Panc1 (cell line): Measurements from ENCODE around the gene PRXL2A. TPM values are rescaled to one million over a fixed set of nuclear protein-coding genes. Genes with fewer than 3 reads are reported as not detected.

Experiments
- ATAC-seq: fragments of 200-7000 bp; cut with Tn5 transposase; 2 replicates; pipeline ENCODE4 v1.9.1; 2020; ENCODE audit warnings: mild to moderate bottlenecking, moderate library complexity
- BruUV-seq: library from RNA; stranded (reverse); fragments of 400-500 nt; replicated peaks from 2 replicates; lab custom pipeline; 2021; lab: Mats Ljungman, UMichigan
- CTCF ChIA-PET: fragments of 300-600 bp; sonication (Branson Sonifier 250); formaldehyde crosslinking; loops from one replicate; lab custom pipeline; 2022; ENCODE audit warnings: antibody characterized with exemption; lab: Charles Lee
- POLR2A ChIA-PET: fragments of 300-600 bp; sonication (Branson Sonifier 250); formaldehyde crosslinking; loops from one replicate; lab custom pipeline; 2022; ENCODE audit warnings: antibody characterized with exemption; lab: Charles Lee
- DNase-seq: peaks from one replicate; pipeline ENCODE4 v3.0.0-alpha.2; 2010; ENCODE audit warnings: low read depth, low spot score
- H3K27ac ChIP-seq: 2 replicates; pipeline ENCODE4 v1.5.1; 2011; ENCODE audit warnings: mild to moderate bottlenecking, low read length, inconsistent platforms
- H3K27me3 ChIP-seq: fragments of 200-500 bp; sonication (Bioruptor generic); 2 replicates; pipeline ENCODE4 v1.6.0; 2014; ENCODE audit warnings: low read length, inconsistent platforms; ENCODE audit not compliant: control insufficient read depth, insufficient read depth
- H3K36me3 ChIP-seq: fragments of 200-500 bp; sonication (Bioruptor generic); 2 replicates; pipeline ENCODE4 v1.5.1; 2014; ENCODE audit warnings: inconsistent platforms, mild to moderate bottlenecking, low read length, moderate library complexity; ENCODE audit not compliant: control insufficient read depth, insufficient read depth
- H3K4me1 ChIP-seq: 2 replicates; pipeline ENCODE4 v1.5.1; 2011; ENCODE audit warnings: inconsistent platforms, mild to moderate bottlenecking, low read length, moderate library complexity; ENCODE audit not compliant: control insufficient read depth, insufficient read depth
- H3K4me3 ChIP-seq, 2 experiments: 2 replicates each; pipeline ENCODE4 v1.5.1; 2011 to 2012; ENCODE audit warnings: low read depth in 2 of 2, low read length in 2 of 2, mild to moderate bottlenecking in 2 of 2, inconsistent platforms in 1 of 2, moderate library complexity in 1 of 2
- H3K9me3 ChIP-seq: fragments of 200-500 bp; sonication (Bioruptor generic); 2 replicates; pipeline ENCODE4 v1.5.1; 2014; ENCODE audit warnings: low read depth, mild to moderate bottlenecking, inconsistent platforms, low read length, moderate library complexity; ENCODE audit not compliant: control insufficient read depth, insufficient read depth
- CTCF ChIP-seq: fragments of 450-650 bp; IDR thresholded peaks from 2 replicates; pipeline ENCODE4 v1.5.1; 2017; ENCODE audit warnings: mild to moderate bottlenecking
- POLR2AphosphoS5 ChIP-seq: IDR thresholded peaks from 2 replicates; pipeline ENCODE4 v1.6.1; 2012; ENCODE audit warnings: mild to moderate bottlenecking, low read depth, low read length, moderate library complexity
- REST ChIP-seq, 2 experiments: IDR thresholded peaks; 2 replicates each; pipeline ENCODE4 v1.6.1; 2011 to 2012; ENCODE audit warnings: low read depth in 2 of 2, control low read depth in 1 of 2, low read length in 1 of 2, mild to moderate bottlenecking in 1 of 2, moderate library complexity in 1 of 2; ENCODE audit not compliant: insufficient read depth in 1 of 2
- SIN3A ChIP-seq: IDR thresholded peaks from 2 replicates; pipeline ENCODE4 v1.6.1; 2012; ENCODE audit warnings: low read depth, mild to moderate bottlenecking, low read length, moderate library complexity, borderline replicate concordance; ENCODE audit not compliant: insufficient read depth
- TCF7L2 ChIP-seq: IDR thresholded peaks from 2 replicates; pipeline ENCODE4 v1.6.1; 2011; ENCODE audit warnings: mild to moderate bottlenecking, low read depth, low read length, inconsistent platforms
- in situ Hi-C: cut with HindIII; loops from 2 replicates; pipeline ENCODE4 v1.10.0; 2016; ENCODE audit warnings: low sequenced_read_pairs, low pct_unique_long_range_greater_than_20kb
- intact Hi-C: fragments of 100-400 bp; cut with micrococcal nuclease; formaldehyde crosslinking; loops from one replicate; pipeline ENCODE4 v1.10.0; 2022; ENCODE audit not compliant: unreplicated experiment
- total RNA-seq: library from RNA; stranded (reverse); gene quantifications from one replicate; pipeline ENCODE4 v1.2.1, GENCODE V29; 2021; ENCODE audit not compliant: unreplicated experiment

PRXL2A gene
- total RNA-seq, 1 experiment from 2014 or later = 89.0 TPM

- intact Hi-C loops = no loop called here
- DNase-seq = no peak
- ChIA-PET CTCF (interaction anchor here (0.7 to 1.0 kb wide), 2 partner anchors 32 to 122 kb away, joined by 5 to 8 read pairs; no protein-coding TSS in a partner anchor), POLR2A (no interaction called here)
- Histone ChIP-seq H3K36me3 (no peaks in the 10 kb centered on the region), H3K27ac (no peak overlapping the region), H3K27me3 (no peaks in the 10 kb centered on the region), H3K4me1 (peaks cover 6% of the 10 kb centered on the region), H3K9me3 (peaks cover 8% of the 10 kb centered on the region; the same call in 1 of the 2 replicates), H3K4me3 (no peak overlapping the region)
- in situ Hi-C loops = no loop called here
- ATAC-seq = no peak
- no peak for TF ChIP-seq TCF7L2
- BruUV-seq = no TSS peak
Observed at GRCh38 chr10:80473692-80474596, 65.6 kb downstream of the PRXL2A start.

- POLR2A ChIA-PET = no interaction called here
Observed at GRCh38 chr10:80474597-80474910, 66.2 kb downstream of the PRXL2A start.

More at GRCh38 chr10:80474597-80474910, 66.2 kb downstream of the PRXL2A start:
- intact Hi-C loops = no loop called here
- H3K9me3 ChIP-seq = peaks cover 8% of the 10 kb centered on the region; the same call in 1 of the 2 replicates
- H3K4me3 ChIP-seq = no peak overlapping the region
- no peak for DNase-seq
- no peaks in the 10 kb centered on the region for H3K36me3 ChIP-seq
- CTCF ChIA-PET = interaction anchor here (1.0 kb wide), 1 partner anchor 31 kb away, joined by 5 read pairs; no protein-coding TSS in a partner anchor
- peaks cover 6% of the 10 kb centered on the region for H3K4me1 ChIP-seq
- no peak for ATAC-seq
- TF ChIP-seq CTCF (no peak), SIN3A (no peak), REST (IDR thresholded peaks at IDR 0.05; ENCODE audit: insufficient read depth in 1 of 2, low read depth in 2 of 2, low read length in 1 of 2) (no peak), POLR2AphosphoS5 (no peak), TCF7L2 (no peak)
- no peak overlapping the region for H3K27ac ChIP-seq
- BruUV-seq = no TSS peak
- H3K27me3 ChIP-seq = no peaks in the 10 kb centered on the region
- in situ Hi-C loops = no loop called here
